ENCODE data around the gene TEX9. TPM values are rescaled to one million over a fixed set of nuclear protein-coding genes. Genes with fewer than 3 reads are reported as not detected.

The TEX9 gene
- total and polyA plus RNA-seq, 2 donors (not counting 1 experiment from before 2014, with no cell fraction given): 2.2 to 4.5 TPM

- Histone ChIP-seq H3K4me2 (ENCODE audit: extremely low read depth, insufficient read depth, low read length) (no peak overlapping the region), H3K36me3 (ENCODE audit: control insufficient read depth, insufficient read depth, low read length) (no peaks in the 10 kb centered on the region), H3K9ac (ENCODE audit: insufficient read depth, low read length) (no peak overlapping the region), H3K4me3 (replicated peaks in 1 of 4; ENCODE audit: control extremely low read depth in 1 of 4, insufficient read depth in 1 of 4, low read depth in 3 of 4, low read length in 4 of 4) (no peak overlapping the region), H3K79me2 (ENCODE audit: control insufficient read depth, insufficient read depth, low read length) (no peaks in the 10 kb centered on the region), H3K4me1 (ENCODE audit: control insufficient read depth, extremely low read depth, insufficient read depth, low read length) (no peaks in the 10 kb centered on the region), H4K20me1 (ENCODE audit: control insufficient read depth, extremely low read depth, insufficient read depth, low read length) (no peaks in the 10 kb centered on the region), H3K9me3 (ENCODE audit: control insufficient read depth, insufficient read depth, low read depth, low read length) (no peaks in the 10 kb centered on the region), H3K27me3 (ENCODE audit: control insufficient read depth, insufficient read depth, low read length) (no peaks in the 10 kb centered on the region), H2AFZ (ENCODE audit: low read length) (no peak overlapping the region), H3K27ac (ENCODE audit: insufficient read depth, low read length) (no peak overlapping the region)
- no peak for DNase-seq (ENCODE audit: low read depth in 2 of 2)
- TF ChIP-seq CTCF (conservative IDR thresholded peaks at IDR 0.05 in 1 of 2, IDR thresholded peaks at IDR 0.05 in 1 of 2; ENCODE audit: low read depth in 1 of 2, low read length in 2 of 2): no peak
- TF ChIP-seq EZH2 (IDR thresholded peaks at IDR 0.05; ENCODE audit: low read length, missing control alignments): no peak
Observed at GRCh38 chr15:56353119-56353518, 12.1 kb upstream of the TEX9 start.

GRCh38 chr15:56353740-56354139 is 11.5 kb upstream of the TEX9 start:
- Histone ChIP-seq H3K4me1 (ENCODE audit: control insufficient read depth, extremely low read depth, insufficient read depth, low read length) (no peaks in the 10 kb centered on the region), H3K27ac (ENCODE audit: insufficient read depth, low read length) (no peak overlapping the region), H4K20me1 (ENCODE audit: control insufficient read depth, extremely low read depth, insufficient read depth, low read length) (no peaks in the 10 kb centered on the region), H3K79me2 (ENCODE audit: control insufficient read depth, insufficient read depth, low read length) (no peaks in the 10 kb centered on the region), H3K9ac (ENCODE audit: insufficient read depth, low read length) (no peak overlapping the region), H2AFZ (ENCODE audit: low read length) (no peak overlapping the region), H3K36me3 (ENCODE audit: control insufficient read depth, insufficient read depth, low read length) (no peaks in the 10 kb centered on the region), H3K27me3 (ENCODE audit: control insufficient read depth, insufficient read depth, low read length) (no peaks in the 10 kb centered on the region), H3K4me2 (ENCODE audit: extremely low read depth, insufficient read depth, low read length) (no peak overlapping the region), H3K9me3 (ENCODE audit: control insufficient read depth, insufficient read depth, low read depth, low read length) (no peaks in the 10 kb centered on the region), H3K4me3 (replicated peaks in 1 of 4; ENCODE audit: control extremely low read depth in 1 of 4, insufficient read depth in 1 of 4, low read depth in 3 of 4, low read length in 4 of 4) (no peak overlapping the region)
- no peak for DNase-seq (ENCODE audit: low read depth in 2 of 2)
- TF ChIP-seq EZH2 (IDR thresholded peaks at IDR 0.05; ENCODE audit: low read length, missing control alignments) (no peak), CTCF (conservative IDR thresholded peaks at IDR 0.05 in 1 of 2, IDR thresholded peaks at IDR 0.05 in 1 of 2; ENCODE audit: low read depth in 1 of 2, low read length in 2 of 2) (no peak)

- Histone ChIP-seq H2AFZ (ENCODE audit: low read length) (no peak overlapping the region), H3K9ac (ENCODE audit: insufficient read depth, low read length) (no peak overlapping the region), H3K36me3 (ENCODE audit: control insufficient read depth, insufficient read depth, low read length) (no peaks in the 10 kb centered on the region), H3K4me1 (ENCODE audit: control insufficient read depth, extremely low read depth, insufficient read depth, low read length) (no peaks in the 10 kb centered on the region), H3K4me2 (ENCODE audit: extremely low read depth, insufficient read depth, low read length) (no peak overlapping the region), H3K79me2 (ENCODE audit: control insufficient read depth, insufficient read depth, low read length) (no peaks in the 10 kb centered on the region), H3K27me3 (ENCODE audit: control insufficient read depth, insufficient read depth, low read length) (no peaks in the 10 kb centered on the region), H4K20me1 (ENCODE audit: control insufficient read depth, extremely low read depth, insufficient read depth, low read length) (no peaks in the 10 kb centered on the region), H3K27ac (ENCODE audit: insufficient read depth, low read length) (no peak overlapping the region), H3K9me3 (ENCODE audit: control insufficient read depth, insufficient read depth, low read depth, low read length) (no peaks in the 10 kb centered on the region), H3K4me3 (replicated peaks in 1 of 4; ENCODE audit: control extremely low read depth in 1 of 4, insufficient read depth in 1 of 4, low read depth in 3 of 4, low read length in 4 of 4) (no peak overlapping the region)
- TF ChIP-seq EZH2 (IDR thresholded peaks at IDR 0.05; ENCODE audit: low read length, missing control alignments) (no peak), CTCF (conservative IDR thresholded peaks at IDR 0.05 in 1 of 2, IDR thresholded peaks at IDR 0.05 in 1 of 2; ENCODE audit: low read depth in 1 of 2, low read length in 2 of 2) (no peak)
- DNase-seq (ENCODE audit: low read depth in 2 of 2): peak in 1 of 2 donors; percentile 77
Observed at GRCh38 chr15:56356616-56357015, 8.6 kb upstream of the TEX9 start.
